IMR-90 (cell line): ENCODE measurements around the gene WNT9B. TPM values are rescaled to one million over a fixed set of nuclear protein-coding genes. Genes with fewer than 3 reads are reported as not detected.

Source experiments
- ATAC-seq: fragments of 200-7000 bp; cut with Tn5 transposase; 2 replicates; pipeline ENCODE4 v1.9.1; 2020; ENCODE audit warnings: low read depth, mild to moderate bottlenecking, moderate library complexity
- BruUV-seq: library from RNA; stranded (reverse); fragments of 400-500 nt; replicated peaks from 2 replicates; lab custom pipeline; 2021; lab: Mats Ljungman, UMichigan
- CTCF ChIA-PET: fragments of 300-600 bp; formaldehyde crosslinking; extraction: SDS; loops from one replicate; lab custom pipeline; 2021; ENCODE audit warnings: antibody characterized with exemption; lab: Yijun Ruan, JAX
- POLR2A ChIA-PET: fragments of 300-600 bp; sonication (Branson Sonifier 250); formaldehyde crosslinking; loops from one replicate; lab custom pipeline; 2022; ENCODE audit warnings: antibody characterized with exemption; ENCODE audit not compliant: unreplicated experiment; lab: Charles Lee
- DNase-seq: peaks from one replicate; pipeline ENCODE4 v3.0.0; 2013
- H2AFZ ChIP-seq: replicated peaks from 2 replicates; pipeline ENCODE3; 2013; ENCODE audit warnings: low read length, mild to moderate bottlenecking; ENCODE audit not compliant: poor library complexity
- H2AK5ac ChIP-seq: 2 replicates; pipeline ENCODE4 v1.6.1; 2013; ENCODE audit warnings: low read depth, low read length, inconsistent platforms
- H2AK9ac ChIP-seq: replicated peaks from 2 replicates; pipeline ENCODE3; 2013; ENCODE audit warnings: mild to moderate bottlenecking, low read depth, low read length, moderate library complexity; ENCODE audit not compliant: poor library complexity
- H2BK120ac ChIP-seq: 2 replicates; pipeline ENCODE4 v1.6.1; 2013; ENCODE audit warnings: low read depth, low read length, inconsistent platforms
- H2BK15ac ChIP-seq: 3 replicates; pipeline ENCODE4 v1.6.1; 2013; ENCODE audit warnings: low read depth, low read length, inconsistent platforms
- H2BK20ac ChIP-seq: 2 replicates; pipeline ENCODE4 v1.6.1; 2013; ENCODE audit warnings: low read depth, mild to moderate bottlenecking, inconsistent platforms, low read length, moderate library complexity
- H2BK5ac ChIP-seq: 2 replicates; pipeline ENCODE4 v1.6.1; 2013; ENCODE audit warnings: mild to moderate bottlenecking, low read depth, low read length, inconsistent platforms; ENCODE audit not compliant: poor library complexity, severe bottlenecking
- H3K14ac ChIP-seq: replicated peaks from 2 replicates; pipeline ENCODE4 v1.6.1; 2013; ENCODE audit warnings: low read depth, low read length, inconsistent platforms
- H3K18ac ChIP-seq: 2 replicates; pipeline ENCODE4 v1.6.1; 2013; ENCODE audit warnings: low read depth, low read length, control low read depth
- H3K23ac ChIP-seq: 2 replicates; pipeline ENCODE4 v1.6.1; 2013; ENCODE audit warnings: low read depth, low read length, inconsistent platforms
- H3K27ac ChIP-seq: 2 replicates; pipeline ENCODE4 v1.5.1; 2013; ENCODE audit warnings: mild to moderate bottlenecking, control low read depth, low read length; ENCODE audit not compliant: insufficient read depth
- H3K27me3 ChIP-seq: 2 replicates; pipeline ENCODE4 v1.6.1; 2013; ENCODE audit warnings: low read length; ENCODE audit not compliant: control insufficient read depth, insufficient read depth
- H3K36me3 ChIP-seq: 2 replicates; pipeline ENCODE4 v1.6.1; 2013; ENCODE audit warnings: low read length, mixed read lengths; ENCODE audit not compliant: control insufficient read depth, insufficient read depth
- H3K4ac ChIP-seq: 2 replicates; pipeline ENCODE4 v1.6.1; 2013; ENCODE audit warnings: low read depth, low read length, inconsistent platforms
- H3K4me1 ChIP-seq: 2 replicates; pipeline ENCODE4 v1.6.1; 2013; ENCODE audit warnings: low read length, mixed read lengths; ENCODE audit not compliant: control insufficient read depth, insufficient read depth
- H3K4me2 ChIP-seq: 2 replicates; pipeline ENCODE4 v1.6.1; 2013; ENCODE audit warnings: low read depth, mild to moderate bottlenecking, control low read depth, low read length, moderate library complexity
- H3K4me3 ChIP-seq: 2 replicates; pipeline ENCODE4 v1.5.1; 2013; ENCODE audit warnings: low read depth, mild to moderate bottlenecking, control low read depth, low read length, moderate library complexity; ENCODE audit not compliant: insufficient read depth
- H3K56ac ChIP-seq: 2 replicates; pipeline ENCODE4 v1.6.1; 2013; ENCODE audit warnings: low read length, inconsistent platforms; ENCODE audit not compliant: insufficient read depth; ENCODE audit errors: extremely low read depth
- H3K79me1 ChIP-seq, 2 experiments: 2 replicates each; pipeline ENCODE4 v1.6.1; 2013; ENCODE audit warnings: low read length in 2 of 2, inconsistent platforms in 1 of 2, low read depth in 1 of 2
- H3K9ac ChIP-seq: 2 replicates; pipeline ENCODE4 v1.6.1; 2013; ENCODE audit warnings: low read depth, low read length, control low read depth
- H3K9me1 ChIP-seq: 2 replicates; pipeline ENCODE4 v1.6.1; 2013; ENCODE audit warnings: low read length, inconsistent platforms; ENCODE audit not compliant: insufficient read depth
- H3K9me3 ChIP-seq: 2 replicates; pipeline ENCODE4 v1.6.1; 2013; ENCODE audit warnings: low read length; ENCODE audit not compliant: control insufficient read depth, insufficient read depth
- H4K20me1 ChIP-seq: 2 replicates; pipeline ENCODE4 v1.6.1; 2013; ENCODE audit warnings: low read length, inconsistent platforms; ENCODE audit not compliant: insufficient read depth
- H4K5ac ChIP-seq: 2 replicates; pipeline ENCODE4 v1.6.1; 2013; ENCODE audit warnings: mild to moderate bottlenecking, low read depth, low read length, control low read depth
- H4K8ac ChIP-seq, 2 experiments: 2 replicates each; pipeline ENCODE4 v1.6.1; 2013; ENCODE audit warnings: low read depth in 2 of 2, low read length in 2 of 2, control low read depth in 1 of 2, inconsistent platforms in 1 of 2
- H4K91ac ChIP-seq: 2 replicates; pipeline ENCODE4 v1.6.1; 2013; ENCODE audit warnings: low read depth, low read length, inconsistent platforms; ENCODE audit not compliant: insufficient read depth
- BHLHE40 ChIP-seq: fragments of 150-350 bp; IDR thresholded peaks from 2 replicates; pipeline ENCODE4 v1.6.1; 2016; ENCODE audit warnings: mild to moderate bottlenecking, low read depth, low read length
- CEBPB ChIP-seq: IDR thresholded peaks from 2 replicates; pipeline ENCODE4 v1.6.1; 2012; ENCODE audit warnings: low read depth, low read length, improper control_type of control experiment
- CHD1 ChIP-seq: IDR thresholded peaks from 2 replicates; pipeline ENCODE4 v1.6.1; 2012; ENCODE audit warnings: low read depth, low read length, improper control_type of control experiment
- MAZ ChIP-seq: IDR thresholded peaks from 2 replicates; pipeline ENCODE4 v1.6.1; 2012; ENCODE audit warnings: low read depth, mild to moderate bottlenecking, low read length, improper control_type of control experiment, moderate library complexity, borderline replicate concordance
- MXI1 ChIP-seq: IDR thresholded peaks from 2 replicates; pipeline ENCODE4 v1.6.1; 2012; ENCODE audit warnings: low read depth, mild to moderate bottlenecking, low read length, moderate library complexity, borderline replicate concordance
- NFE2L2 ChIP-seq: fragments of 150-350 bp; IDR thresholded peaks from 2 replicates; pipeline ENCODE4 v1.6.1; 2016; ENCODE audit warnings: low read depth, mild to moderate bottlenecking, low read length
- POLR2A ChIP-seq: IDR thresholded peaks from 2 replicates; pipeline ENCODE4 v1.6.1; 2012; ENCODE audit warnings: mild to moderate bottlenecking, low read depth, low read length
- RAD21 ChIP-seq: IDR thresholded peaks from 2 replicates; pipeline ENCODE4 v1.6.1; 2012; ENCODE audit warnings: low read length, improper control_type of control experiment
- RCOR1 ChIP-seq: IDR thresholded peaks from 2 replicates; pipeline ENCODE4 v1.6.1; 2012; ENCODE audit warnings: mild to moderate bottlenecking, low read length, improper control_type of control experiment; ENCODE audit not compliant: insufficient replicate concordance
- WGBS, 2 experiments: methylation state at CpG; one replicate each; pipeline versions ENCODE4 v1.1.5 to v1.1.7; 2013; ENCODE audit warnings: missing lambda C conversion rate in 2 of 2; ENCODE audit not compliant: insufficient read length in 1 of 2; ENCODE audit errors: extremely low coverage in 2 of 2; 5-methylcytosine and 5-hydroxymethylcytosine counted together
- dilution Hi-C: fragments of 300-500 bp; cut with HindIII; formaldehyde crosslinking; loops from one replicate; pipeline ENCODE4 v1.14.3; 2018; ENCODE audit warnings: low sequenced_read_pairs; ENCODE audit not compliant: unreplicated experiment
- in situ Hi-C: fragments of 300-500 bp; cut with MboI; formaldehyde crosslinking; loops from 3 replicates; pipeline ENCODE4 v1.14.3; 2019; ENCODE audit warnings: low sequenced_read_pairs, inconsistent platforms, mixed read lengths
- intact Hi-C: fragments of 100-400 bp; cut with micrococcal nuclease; formaldehyde crosslinking; loops from 2 replicates; pipeline ENCODE4 v1.10.0; 2022
- polyA plus RNA-seq, 3 experiments: library from polyadenylated mRNA; depleted of rRNA; stranded (reverse); fragments of >200 nt; gene quantifications; 2 replicates each; pipeline ENCODE4 v1.2.3, GENCODE V29; 2012; ENCODE audit warnings: low replicate concordance in 1 of 3
- total RNA-seq: library from RNA; depleted of rRNA; stranded (reverse); fragments of >200 nt; gene quantifications from 2 replicates; pipeline ENCODE4 v1.2.3, GENCODE V29; 2012

WNT9B gene
- total and polyA plus RNA-seq, 2 of the 4 experiments (the other 2 are of a cell fraction), result not detected

DNA sequence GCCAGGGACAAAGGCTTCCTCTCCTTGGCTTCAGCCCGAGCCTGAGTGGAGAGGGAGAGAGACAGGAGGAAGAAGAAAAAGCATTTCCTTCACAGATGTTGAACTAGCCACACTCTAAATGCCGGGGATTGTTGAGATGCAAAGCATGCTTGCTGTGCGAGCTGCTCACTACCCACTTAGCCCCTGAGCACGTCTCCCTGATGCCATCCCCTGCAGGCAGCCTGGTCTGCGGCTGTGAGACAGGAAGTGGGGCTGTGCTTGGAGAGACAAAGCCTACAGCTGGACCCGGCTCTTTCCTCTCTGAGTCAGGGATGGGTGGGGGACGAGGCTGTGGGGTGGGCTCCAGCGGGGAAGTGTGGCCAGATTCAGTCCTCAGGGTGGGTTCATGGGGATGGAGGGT lies 13.7 kb downstream of the WNT9B start:
- Histone ChIP-seq H3K4me3 (no peak overlapping the region), H3K27me3 (peaks cover 45% of the 10 kb centered on the region), H3K14ac (no peak overlapping the region), H4K5ac (peak overlapping the region; percentile 39; the same call in 1 of the 2 replicates), H4K91ac (peak overlapping the region; percentile 26; the same call in 1 of the 2 replicates), H3K56ac (no peak overlapping the region), H4K20me1 (no peaks in the 10 kb centered on the region), H3K4me2 (peak overlapping the region; percentile 12; the same call in 1 of the 2 replicates), H3K23ac (no peak overlapping the region), H2BK120ac (no peak overlapping the region), H3K79me1 (no peaks in the 10 kb centered on the region), H2AK5ac (no peak overlapping the region), H3K18ac (peak overlapping the region; percentile 51; the same call in 1 of the 2 replicates), H4K8ac (peak overlapping the region in 1 of 2 experiments; percentile 3; a peak in 1 of 4 replicates), H2BK5ac (peak overlapping the region; percentile 31), H3K4me1 (peaks cover 4% of the 10 kb centered on the region; the same call in 1 of the 2 replicates), H3K27ac (no peak overlapping the region), H2BK15ac (no peak overlapping the region), H3K9ac (no peak overlapping the region), H3K9me1 (no peaks in the 10 kb centered on the region; the same call in 1 of the 2 replicates), H2AFZ (peak overlapping the region; percentile 73), H3K9me3 (no peaks in the 10 kb centered on the region; the same call in 1 of the 2 replicates), H3K4ac (no peak overlapping the region; the same call in 1 of the 2 replicates), H2AK9ac (no peak overlapping the region), H2BK20ac (no peak overlapping the region; the same call in 1 of the 2 replicates), H3K36me3 (no peaks in the 10 kb centered on the region)
- WGBS, 2 experiments, result no CpG with 5 or more reads among the region's 8 CpGs
- TF ChIP-seq MXI1 (no peak), POLR2A (no peak), NFE2L2 (no peak), RCOR1 (no peak), MAZ (no peak), CHD1 (no peak), CEBPB (no peak), RAD21 (no peak), BHLHE40 (no peak)
- in situ Hi-C loops (loop anchor here (25.0 kb wide), 1 partner anchor 147 kb away; no protein-coding TSS in a partner anchor), dilution Hi-C loops (no loop called here), intact Hi-C loops (no loop called here)
- CTCF ChIA-PET, result no interaction called here
- ATAC-seq (peak; percentile 68), DNase-seq (peak; percentile 38)
- no TSS peak for BruUV-seq
- POLR2A ChIA-PET, result no interaction called here
